ENCODE measurements around the gene CSKMT.

- TF ChIP-seq CTCF (IDR thresholded peaks at IDR 0.05) (no peak), EZH2 (IDR thresholded peaks at IDR 0.05; ENCODE audit: borderline replicate concordance, insufficient read depth, low read depth, low read length, poor library complexity, severe bottlenecking) (no peak)
These were observed 51.1 kb downstream of the CSKMT start for GRCh38 chr11:62716206-62716605.
